Activated CD8-positive, alpha-beta T cell treated with anti-CD3 and anti-CD28 coated beads for 36 hours (primary cell): ENCODE results near the gene MEG3. TPM values are rescaled to one million over a fixed set of nuclear protein-coding genes. Genes with fewer than 3 reads are reported as not detected.

Experiments
- ATAC-seq: fragments of 200-7000 bp; cut with Tn5 transposase; one replicate; pipeline ENCODE4 v1.10.0; 2021; ENCODE audit warnings: mild to moderate bottlenecking, moderate library complexity
- CTCF ChIA-PET: fragments of 350-600 bp; sonication (Branson Sonifier 250); formaldehyde crosslinking; loops from one replicate; lab custom pipeline; 2021; ENCODE audit warnings: antibody characterized with exemption; lab: Charles Lee
- POLR2A ChIA-PET: fragments of 350-600 bp; sonication (Branson Sonifier 250); formaldehyde crosslinking; loops from one replicate; lab custom pipeline; 2021; ENCODE audit warnings: antibody characterized with exemption; lab: Charles Lee
- DNase-seq: peaks from one replicate; pipeline ENCODE4 v3.0.0-alpha.2; 2020
- H3K27ac Mint-ChIP-seq: one replicate; pipeline ENCODE4 v1.8.0; 2021; ENCODE audit warnings: mild to moderate bottlenecking, mixed read lengths
- H3K27me3 Mint-ChIP-seq: one replicate; pipeline ENCODE4 v1.8.0; 2021; ENCODE audit warnings: mixed read lengths
- H3K36me3 Mint-ChIP-seq: one replicate; pipeline ENCODE4 v1.8.0; 2021; ENCODE audit warnings: low read depth, mixed read lengths
- H3K4me1 Mint-ChIP-seq: one replicate; pipeline ENCODE4 v1.8.0; 2021; ENCODE audit warnings: low read depth, mixed read lengths
- H3K4me3 Mint-ChIP-seq: one replicate; pipeline ENCODE4 v1.8.0; 2021; ENCODE audit warnings: mild to moderate bottlenecking, moderate library complexity, mixed read lengths
- H3K9me3 Mint-ChIP-seq: one replicate; pipeline ENCODE4 v1.8.0; 2021; ENCODE audit warnings: mixed read lengths
- intact Hi-C: fragments of 100-400 bp; cut with micrococcal nuclease; formaldehyde crosslinking; loops from one replicate; pipeline ENCODE4 v1.10.0; 2022
- total RNA-seq, 2 experiments: library from RNA; stranded (reverse); gene quantifications; one replicate each; pipeline ENCODE4 v1.2.3, GENCODE V29; 2021
- TF ChIP-seq, protein P1 (sequence below): fragments of 200-600 bp; IDR thresholded peaks from one replicate; pipeline ENCODE4 v1.8.0; 2022; ENCODE audit warnings: antibody characterized with exemption, mild to moderate bottlenecking

The MEG3 gene
- total RNA-seq, 2 experiments from 2014 or later: not detected

DNA sequence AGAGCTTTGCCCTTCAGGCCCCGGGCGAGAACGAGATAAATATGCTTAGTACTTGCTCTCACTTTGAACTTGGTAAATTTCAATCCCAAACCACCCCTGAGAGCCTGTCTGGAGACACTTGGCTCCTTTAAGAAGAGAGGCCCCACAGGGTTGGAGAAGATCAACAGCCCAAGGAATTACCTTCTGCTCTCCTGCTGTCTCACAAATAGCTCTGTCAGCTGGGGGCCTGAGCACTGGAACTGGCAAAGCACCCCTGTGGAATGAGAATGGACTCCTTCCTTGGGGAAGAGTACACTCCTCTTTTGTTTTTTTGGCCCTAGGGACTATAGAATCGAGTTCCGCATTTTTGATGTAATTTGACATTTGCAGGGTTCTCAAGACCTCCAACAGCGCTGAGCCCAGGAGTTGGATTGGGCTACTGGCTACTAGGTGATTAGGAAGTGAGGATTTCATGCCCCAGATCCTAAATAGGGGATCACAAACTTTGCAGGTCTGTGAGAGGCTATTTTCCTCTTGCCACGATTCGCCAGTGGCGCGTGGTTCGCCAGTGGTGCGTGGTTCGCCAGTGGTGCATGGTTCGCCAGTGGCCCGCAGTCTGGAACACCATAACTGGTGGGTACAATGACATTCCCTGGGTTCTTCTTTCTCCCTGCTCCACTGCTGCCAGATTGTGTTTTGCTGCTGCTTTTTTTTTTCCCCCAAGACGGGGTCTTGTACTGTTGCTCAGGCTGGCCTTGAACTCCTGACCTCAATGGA, 17.8 kb upstream of the MEG3 start:
- H3K27ac Mint-ChIP-seq: no peak overlapping the region
- POLR2A ChIA-PET: no interaction called here
- H3K4me3 Mint-ChIP-seq: no peak overlapping the region
- H3K4me1 Mint-ChIP-seq: no peaks in the 10 kb centered on the region
- no peak for DNase-seq
- TF ChIP-seq, protein P1, sequence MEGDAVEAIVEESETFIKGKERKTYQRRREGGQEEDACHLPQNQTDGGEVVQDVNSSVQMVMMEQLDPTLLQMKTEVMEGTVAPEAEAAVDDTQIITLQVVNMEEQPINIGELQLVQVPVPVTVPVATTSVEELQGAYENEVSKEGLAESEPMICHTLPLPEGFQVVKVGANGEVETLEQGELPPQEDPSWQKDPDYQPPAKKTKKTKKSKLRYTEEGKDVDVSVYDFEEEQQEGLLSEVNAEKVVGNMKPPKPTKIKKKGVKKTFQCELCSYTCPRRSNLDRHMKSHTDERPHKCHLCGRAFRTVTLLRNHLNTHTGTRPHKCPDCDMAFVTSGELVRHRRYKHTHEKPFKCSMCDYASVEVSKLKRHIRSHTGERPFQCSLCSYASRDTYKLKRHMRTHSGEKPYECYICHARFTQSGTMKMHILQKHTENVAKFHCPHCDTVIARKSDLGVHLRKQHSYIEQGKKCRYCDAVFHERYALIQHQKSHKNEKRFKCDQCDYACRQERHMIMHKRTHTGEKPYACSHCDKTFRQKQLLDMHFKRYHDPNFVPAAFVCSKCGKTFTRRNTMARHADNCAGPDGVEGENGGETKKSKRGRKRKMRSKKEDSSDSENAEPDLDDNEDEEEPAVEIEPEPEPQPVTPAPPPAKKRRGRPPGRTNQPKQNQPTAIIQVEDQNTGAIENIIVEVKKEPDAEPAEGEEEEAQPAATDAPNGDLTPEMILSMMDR: no peak
- ATAC-seq: no peak
- intact Hi-C loops: no loop called here
- no peaks in the 10 kb centered on the region for H3K36me3 Mint-ChIP-seq
- CTCF ChIA-PET: no interaction called here
- H3K27me3 Mint-ChIP-seq: peaks cover 2% of the 10 kb centered on the region
- peaks cover 11% of the 10 kb centered on the region for H3K9me3 Mint-ChIP-seq

DNA sequence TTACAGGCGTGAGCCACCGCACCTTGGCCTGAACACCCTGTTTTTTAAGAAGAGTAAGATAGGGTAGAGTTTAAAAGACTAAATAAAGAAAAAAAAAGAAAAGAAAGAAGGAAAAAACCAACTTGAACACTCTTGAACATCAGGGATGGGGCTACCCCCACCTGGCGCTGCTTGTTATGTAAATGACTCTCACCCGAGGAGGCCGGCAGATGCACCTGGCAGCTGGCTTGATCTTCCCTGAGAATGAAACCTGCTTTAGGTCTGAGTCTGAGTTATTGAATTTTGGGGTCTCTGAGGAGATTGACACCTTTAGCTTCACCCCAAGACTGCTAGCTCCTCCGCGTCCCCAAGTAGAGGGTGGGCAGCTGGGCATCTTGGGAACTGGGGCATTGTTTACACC, 15.5 kb upstream of the MEG3 start:
- no peak overlapping the region for H3K27ac Mint-ChIP-seq
- no peaks in the 10 kb centered on the region for H3K36me3 Mint-ChIP-seq
- ATAC-seq: no peak
- no peak for DNase-seq
- CTCF ChIA-PET: no interaction called here
- H3K4me1 Mint-ChIP-seq: no peaks in the 10 kb centered on the region
- TF ChIP-seq, protein P1: no peak
- POLR2A ChIA-PET: no interaction called here
- intact Hi-C loops: no loop called here
- peaks cover 2% of the 10 kb centered on the region for H3K27me3 Mint-ChIP-seq
- no peak overlapping the region for H3K4me3 Mint-ChIP-seq
- peaks cover 11% of the 10 kb centered on the region for H3K9me3 Mint-ChIP-seq

DNA sequence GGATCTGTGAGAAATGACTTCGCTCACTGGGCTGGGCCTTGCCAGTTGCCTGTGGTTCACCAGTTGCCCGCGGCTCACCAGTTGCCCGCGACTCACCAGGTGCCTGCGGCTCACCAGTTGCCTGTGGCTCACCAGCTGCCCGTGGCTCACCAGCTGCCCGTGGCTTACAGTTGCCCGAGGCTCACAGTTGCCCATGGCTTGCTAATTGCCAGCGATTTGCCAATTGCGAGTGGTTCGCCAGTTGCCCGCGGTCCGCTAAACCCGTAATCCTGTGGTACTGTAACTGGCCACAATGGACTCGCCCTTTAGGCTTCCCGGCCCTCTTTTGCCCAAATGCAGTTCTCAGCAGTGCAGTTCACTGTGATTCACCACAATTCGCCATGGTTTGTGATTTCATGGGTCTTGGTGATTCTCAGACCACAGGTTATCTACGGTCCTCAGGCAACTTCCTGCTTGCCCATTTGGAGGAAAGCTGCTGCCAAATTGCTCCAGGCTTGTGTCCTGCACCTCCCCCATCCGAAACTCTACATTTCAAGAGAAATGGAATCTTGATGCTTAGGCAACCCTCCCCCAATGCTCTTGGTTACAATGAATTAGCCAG, 15.0 kb upstream of the MEG3 start:
- H3K27me3 Mint-ChIP-seq: peaks cover 2% of the 10 kb centered on the region
- TF ChIP-seq, protein P1: no peak
- ChIA-PET POLR2A (no interaction called here), CTCF (no interaction called here)
- no peak overlapping the region for H3K4me3 Mint-ChIP-seq
- H3K27ac Mint-ChIP-seq: no peak overlapping the region
- no peaks in the 10 kb centered on the region for H3K36me3 Mint-ChIP-seq
- DNase-seq (no peak), ATAC-seq (no peak)
- no peaks in the 10 kb centered on the region for H3K4me1 Mint-ChIP-seq
- intact Hi-C loops: no loop called here
- H3K9me3 Mint-ChIP-seq: peaks cover 11% of the 10 kb centered on the region

DNA sequence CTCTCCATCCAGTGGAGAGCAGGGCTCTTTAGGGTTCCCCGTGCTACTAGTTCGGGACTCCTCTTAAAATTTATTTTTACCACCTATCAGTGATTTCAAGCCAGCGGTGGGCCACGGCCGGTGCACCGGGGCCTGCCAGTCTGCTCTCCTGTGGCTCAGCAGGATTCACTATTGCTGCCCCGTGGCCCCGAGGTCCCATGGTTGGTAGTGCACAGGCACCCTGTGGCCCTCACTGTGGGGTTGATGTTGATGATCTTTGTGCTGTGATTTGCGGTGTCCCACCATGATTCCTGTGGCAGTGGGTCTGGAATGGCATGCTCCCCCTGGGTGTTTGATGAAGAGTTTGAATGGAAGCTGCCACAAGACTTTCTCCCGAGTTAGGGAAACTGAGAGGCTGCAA, 12.6 kb upstream of the MEG3 start:
- H3K27me3 Mint-ChIP-seq: peaks cover 2% of the 10 kb centered on the region
- no peaks in the 10 kb centered on the region for H3K36me3 Mint-ChIP-seq
- H3K4me3 Mint-ChIP-seq: no peak overlapping the region
- no peaks in the 10 kb centered on the region for H3K4me1 Mint-ChIP-seq
- H3K9me3 Mint-ChIP-seq: peaks cover 11% of the 10 kb centered on the region
- ATAC-seq (no peak), DNase-seq (no peak)
- CTCF ChIA-PET: no interaction called here
- TF ChIP-seq, protein P1: no peak
- intact Hi-C loops: no loop called here
- no peak overlapping the region for H3K27ac Mint-ChIP-seq
- POLR2A ChIA-PET: no interaction called here

DNA sequence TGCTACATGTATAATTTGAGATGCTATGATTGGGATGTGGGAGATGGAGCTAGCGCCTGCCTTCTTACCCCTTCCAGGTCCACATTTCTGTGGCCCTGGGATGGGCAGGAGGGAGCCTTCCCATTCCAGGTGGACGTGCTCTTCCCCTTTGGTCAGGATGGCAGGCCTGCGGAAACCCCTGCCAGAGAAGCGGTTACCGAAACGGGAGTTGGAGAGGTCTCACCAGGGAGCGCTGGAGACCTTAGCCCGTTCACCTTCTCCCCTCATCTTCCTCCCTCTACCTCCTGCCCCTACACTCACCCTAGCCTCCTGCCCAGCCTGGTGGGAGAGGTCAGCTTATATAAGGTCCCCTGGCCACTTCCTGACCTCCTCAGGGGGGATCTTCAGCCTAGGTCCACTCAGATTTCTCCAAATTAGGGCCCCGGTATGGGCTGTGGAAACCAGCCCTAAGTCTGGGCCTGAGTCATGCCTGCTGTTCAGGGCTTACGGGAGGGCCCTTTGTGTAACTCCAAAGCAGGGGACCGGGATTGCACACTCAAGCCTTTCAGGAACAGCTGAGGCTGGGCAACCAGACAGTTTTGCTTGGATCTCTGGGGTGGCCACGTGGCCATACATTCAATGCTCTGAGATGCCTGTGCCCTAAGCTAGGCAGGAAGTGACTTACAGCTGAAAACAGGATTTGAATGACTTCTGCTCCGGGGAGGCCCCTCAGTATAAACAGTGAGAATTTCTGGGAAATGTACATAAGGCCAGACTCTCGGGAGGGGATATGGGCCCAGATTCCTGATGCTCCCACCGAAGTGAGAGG, 10.2 kb upstream of the MEG3 start:
- Mint-ChIP-seq H3K27ac (no peak overlapping the region), H3K36me3 (no peaks in the 10 kb centered on the region), H3K27me3 (no peaks in the 10 kb centered on the region), H3K4me1 (no peaks in the 10 kb centered on the region), H3K9me3 (no peaks in the 10 kb centered on the region), H3K4me3 (no peak overlapping the region)
- TF ChIP-seq, protein P1: no peak
- ChIA-PET CTCF (no interaction called here), POLR2A (no interaction called here)
- no peak for ATAC-seq
- DNase-seq: no peak
- intact Hi-C loops: no loop called here
